ENCODE data around the gene TRRAP. TPM values are rescaled to one million over a fixed set of nuclear protein-coding genes. Genes with fewer than 3 reads are reported as not detected.
"Not testable (repeated sequence)": the region's sequence is repeated elsewhere in the genome, so short reads cannot be mapped to it uniquely, and the experiment has no call there.

The TRRAP gene
- total RNA-seq, 1 donor from 2014 or later, result 50.6 TPM

DNA sequence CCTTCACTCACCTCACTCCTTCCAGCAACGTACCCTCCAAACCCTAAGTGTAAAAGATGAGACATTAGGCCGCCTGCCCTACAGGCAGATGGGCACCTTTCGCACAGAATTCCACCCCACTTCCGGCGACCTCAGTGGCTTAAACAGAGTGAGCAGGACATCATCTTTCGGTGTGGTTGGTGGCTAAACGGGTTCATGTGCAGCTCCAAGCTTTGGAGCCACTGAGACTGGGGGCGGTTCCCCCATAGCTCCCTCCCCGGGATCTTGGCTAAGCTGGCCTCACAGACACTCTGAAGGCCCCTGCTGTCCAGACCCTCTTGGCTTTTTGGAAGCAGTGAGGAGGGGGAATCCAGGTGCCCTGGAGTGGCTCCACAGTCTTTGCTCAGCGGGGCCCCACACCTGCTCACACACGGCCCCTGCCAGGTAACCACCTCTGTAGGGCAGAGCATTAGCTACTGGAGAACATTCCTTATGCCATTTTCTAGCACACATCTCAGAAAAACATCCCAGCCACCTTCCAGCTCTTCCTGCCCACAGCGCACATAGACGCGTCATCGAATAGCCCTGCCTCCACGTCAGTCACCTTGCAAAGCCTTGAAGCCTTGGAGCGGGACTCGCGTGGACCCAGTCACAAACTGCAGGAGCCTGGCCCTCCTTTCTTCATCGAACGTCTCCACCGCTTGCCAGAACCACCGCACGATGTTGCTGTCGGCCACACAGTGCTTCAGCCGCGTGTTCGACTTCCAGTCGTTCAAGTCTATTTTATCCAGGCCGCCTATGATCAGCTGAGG lies 156.8 kb downstream of the TRRAP start:
- ATAC-seq, result no peak
- no peak for DNase-seq (ENCODE audit: low spot score)
- intact Hi-C loops (cut with DNase I), result loop anchor here (5.0 kb wide), 1 partner anchor 287 kb away; no protein-coding TSS in a partner anchor

DNA sequence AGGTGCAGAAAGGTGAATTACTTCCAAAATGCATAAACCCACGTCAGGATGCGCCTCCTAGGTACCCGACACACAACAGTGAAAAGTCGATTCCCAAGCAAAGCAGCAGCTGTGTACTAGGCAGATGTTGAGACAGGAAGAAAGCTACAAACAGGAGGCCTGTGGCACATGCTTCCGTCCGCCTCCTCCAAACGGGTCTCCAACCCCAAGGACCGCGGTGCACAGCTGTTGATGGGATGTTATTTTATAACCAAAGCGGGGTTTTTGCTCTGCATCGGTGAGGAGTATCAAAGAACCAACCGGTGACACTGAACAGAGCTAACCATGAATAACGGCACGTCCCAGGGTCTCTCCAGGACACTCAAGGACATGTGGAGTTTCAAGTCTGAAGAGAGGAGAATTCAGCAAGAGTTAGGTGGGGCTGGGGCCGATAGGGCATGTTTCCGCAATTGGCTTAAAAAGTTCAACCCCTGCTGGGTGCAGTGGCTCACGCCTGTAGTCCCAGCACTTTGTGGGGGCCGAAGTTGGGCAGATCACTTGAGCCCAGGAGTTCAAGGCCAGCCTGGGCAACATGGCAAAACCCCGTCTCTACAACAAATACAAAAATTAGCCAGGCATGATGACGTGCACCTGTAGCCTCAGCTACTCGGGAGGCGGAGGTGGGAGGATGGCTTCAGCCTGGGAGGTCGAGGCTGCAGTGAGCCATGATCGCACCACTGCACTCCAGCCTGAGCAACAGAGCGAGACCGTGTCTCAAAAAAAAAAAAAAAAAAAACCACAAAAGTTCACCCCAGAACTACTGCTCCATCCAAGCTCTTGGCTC lies 157.6 kb downstream of the TRRAP start:
- no peak for DNase-seq (ENCODE audit: low spot score)
- intact Hi-C loops (cut with DNase I), result loop anchor here (5.0 kb wide), 1 partner anchor 286 kb away; no protein-coding TSS in a partner anchor
- ATAC-seq, result no peak

- intact Hi-C loops (cut with DNase I), result loop anchor here (5.0 kb wide), 1 partner anchor 286 kb away; no protein-coding TSS in a partner anchor
- ATAC-seq (peak; percentile 66), DNase-seq (ENCODE audit: low spot score) (no peak)
Observed at GRCh38 chr7:99036546-99037111, 158.3 kb downstream of the TRRAP start.

GRCh38 chr7:99037327-99037940 lies 159.1 kb downstream of the TRRAP start:
- DNase-seq (ENCODE audit: low spot score) (no peak), ATAC-seq (no peak)
- intact Hi-C loops (cut with DNase I), result loop anchor here (5.0 kb wide), 1 partner anchor 285 kb away; no protein-coding TSS in a partner anchor

- DNase-seq (ENCODE audit: low spot score) (no peak), ATAC-seq (no peak)
- intact Hi-C loops (cut with DNase I), result loop anchor here (5.0 kb wide), 1 partner anchor 284 kb away; no protein-coding TSS in a partner anchor
Observed at GRCh38 chr7:99038086-99038855, 159.9 kb downstream of the TRRAP start.

DNA sequence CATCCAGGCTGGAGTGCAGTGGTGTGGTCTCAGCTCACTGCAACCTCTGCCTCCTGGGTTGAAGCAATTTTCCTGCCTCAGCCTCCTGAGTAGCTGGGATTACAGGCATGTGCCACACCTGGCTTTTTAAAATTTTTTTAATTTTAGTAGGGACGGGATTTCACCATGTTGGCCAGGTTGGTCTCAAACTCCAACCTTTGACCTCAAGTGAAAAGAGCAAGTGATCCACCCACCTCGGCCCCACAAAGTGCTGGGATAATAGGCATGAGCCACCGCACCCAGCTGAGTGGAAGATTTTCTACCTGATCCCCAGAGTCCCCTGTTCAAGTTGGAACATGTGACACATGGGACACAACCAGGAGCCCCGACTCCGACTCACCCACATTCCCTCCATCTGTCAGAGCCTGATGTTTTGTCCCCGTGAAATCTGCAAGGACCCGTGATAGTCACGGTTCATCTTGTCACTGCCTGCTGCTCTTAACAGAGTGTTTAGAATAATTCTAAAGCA lies 161.1 kb downstream of the TRRAP start:
- no peak for ATAC-seq
- DNase-seq (ENCODE audit: low spot score), result no peak
- intact Hi-C loops (cut with DNase I), result loop anchor here (5.0 kb wide), 1 partner anchor 283 kb away; no protein-coding TSS in a partner anchor

DNA sequence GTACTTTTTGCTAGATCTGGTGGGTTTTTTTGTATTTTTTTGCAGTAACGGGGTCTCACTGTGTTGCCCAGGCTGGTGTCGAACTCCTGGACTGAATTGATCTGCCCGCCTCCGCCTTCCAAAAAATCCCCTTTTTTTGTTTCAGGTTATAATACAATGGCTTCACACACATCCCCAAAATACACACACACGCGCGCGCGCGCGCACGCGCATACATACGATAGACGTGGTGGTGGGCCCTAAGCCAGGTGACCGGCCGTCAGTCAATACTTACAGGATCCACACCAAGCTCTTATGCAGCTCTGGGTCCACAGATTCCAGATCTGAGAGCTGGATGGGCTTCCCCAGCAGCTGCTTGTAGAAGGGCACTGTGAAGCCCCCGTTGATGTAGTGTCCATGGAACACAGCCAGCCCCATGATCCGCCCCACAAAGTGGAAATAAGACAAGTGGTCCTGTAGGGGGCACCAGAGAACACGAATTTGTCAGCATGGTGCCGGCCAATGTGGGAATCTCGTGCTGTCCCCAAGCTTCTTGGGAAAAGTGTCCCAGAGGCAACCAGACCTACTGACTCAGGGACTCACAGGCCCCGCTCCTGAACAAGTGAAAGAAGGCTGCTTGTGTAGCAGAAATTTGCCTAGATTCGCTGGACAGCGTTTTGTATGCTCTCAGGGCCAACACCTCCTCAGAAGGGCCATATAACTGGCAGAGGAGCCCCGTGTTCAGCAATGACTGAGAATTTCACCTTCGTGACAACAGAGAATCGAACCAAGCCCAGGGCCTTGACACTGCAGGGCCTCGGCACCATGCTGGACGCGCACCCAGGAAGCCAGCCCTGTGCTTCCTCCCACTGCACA lies 162.0 kb downstream of the TRRAP start:
- intact Hi-C loops (cut with DNase I), result loop anchor here (5.0 kb wide), 1 partner anchor 272 kb away; no protein-coding TSS in a partner anchor
- DNase-seq (ENCODE audit: low spot score) (peak; percentile 88), ATAC-seq (peak; percentile 84)

DNA sequence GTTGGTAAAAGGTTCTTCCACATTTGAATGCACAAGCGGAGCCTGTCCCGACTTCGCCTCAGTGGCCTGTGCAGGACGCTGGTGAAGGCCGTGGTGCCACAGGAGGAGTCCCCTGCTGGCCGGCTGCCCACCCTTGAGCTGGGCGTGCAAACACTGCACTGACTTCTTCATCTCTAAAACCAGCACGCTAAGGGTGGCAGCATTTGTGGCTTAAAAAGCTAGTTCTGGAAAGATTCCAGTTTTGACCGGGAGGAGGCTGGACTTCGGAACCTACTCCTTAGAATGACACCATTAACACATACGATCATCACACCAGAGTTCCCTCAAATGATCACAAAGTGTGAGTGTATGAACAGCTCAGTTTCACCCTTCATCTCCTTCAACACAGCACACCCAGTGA lies 163.2 kb downstream of the TRRAP start:
- intact Hi-C loops (cut with DNase I), result loop anchor here (5.0 kb wide), 1 partner anchor 271 kb away; no protein-coding TSS in a partner anchor
- ATAC-seq (no peak), DNase-seq (ENCODE audit: low spot score) (no peak)

- intact Hi-C loops (cut with DNase I), result loop anchor here (5.0 kb wide), 1 partner anchor 269 kb away; no protein-coding TSS in a partner anchor
- ATAC-seq (no peak), DNase-seq (ENCODE audit: low spot score) (no peak)
Observed at GRCh38 chr7:99042957-99043356, 164.6 kb downstream of the TRRAP start.

DNA sequence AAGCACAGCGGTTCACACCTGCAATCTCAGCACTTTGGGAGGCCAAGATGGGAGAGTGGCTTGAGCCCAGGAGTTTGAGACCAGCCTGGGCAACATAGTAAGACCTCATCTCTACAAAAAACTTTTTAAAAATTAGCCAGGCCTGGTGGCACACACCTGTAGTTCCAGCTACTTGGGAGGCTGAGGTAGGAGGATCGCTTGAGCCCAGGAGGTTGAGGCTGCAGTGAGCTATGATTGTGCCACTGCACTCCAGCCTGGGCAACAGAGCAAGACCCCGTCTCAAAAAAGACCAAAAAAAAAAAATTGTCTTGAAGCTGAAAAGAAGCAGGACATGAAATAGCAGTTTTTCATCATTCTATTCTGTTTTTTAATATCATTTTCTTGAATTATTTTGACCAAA lies 166.5 kb downstream of the TRRAP start:
- ATAC-seq; DNase-seq (ENCODE audit: low spot score): not testable (repeated sequence)
- intact Hi-C loops (cut with DNase I), result loop anchor here (5.0 kb wide), 1 partner anchor 267 kb away; no protein-coding TSS in a partner anchor

DNA sequence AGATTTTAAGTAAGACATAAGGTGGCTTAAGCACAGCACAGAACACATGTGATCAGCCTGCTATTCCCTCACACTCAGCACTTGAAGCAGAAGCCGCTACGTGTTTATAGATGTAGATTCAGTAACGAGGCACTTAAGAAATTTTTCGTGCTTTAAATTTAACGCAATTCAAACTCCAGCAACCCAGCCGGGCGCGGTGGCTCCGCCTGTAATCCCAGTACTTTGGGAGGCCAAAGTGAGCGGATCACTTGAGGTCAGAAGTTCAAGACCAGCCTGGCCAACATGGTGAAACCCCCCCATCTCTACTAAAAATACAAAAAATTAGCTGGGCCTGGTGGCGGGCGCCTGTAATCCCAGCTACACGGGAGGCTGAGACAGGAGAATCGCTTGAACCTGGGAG lies 167.9 kb downstream of the TRRAP start:
- ATAC-seq; intact Hi-C loops (cut with DNase I); DNase-seq (ENCODE audit: low spot score): not testable (repeated sequence)

GRCh38 chr7:99046722-99047121 lies 168.4 kb downstream of the TRRAP start:
- ATAC-seq (no peak), DNase-seq (ENCODE audit: low spot score) (no peak)
- intact Hi-C loops (cut with DNase I), result no loop called here

DNA sequence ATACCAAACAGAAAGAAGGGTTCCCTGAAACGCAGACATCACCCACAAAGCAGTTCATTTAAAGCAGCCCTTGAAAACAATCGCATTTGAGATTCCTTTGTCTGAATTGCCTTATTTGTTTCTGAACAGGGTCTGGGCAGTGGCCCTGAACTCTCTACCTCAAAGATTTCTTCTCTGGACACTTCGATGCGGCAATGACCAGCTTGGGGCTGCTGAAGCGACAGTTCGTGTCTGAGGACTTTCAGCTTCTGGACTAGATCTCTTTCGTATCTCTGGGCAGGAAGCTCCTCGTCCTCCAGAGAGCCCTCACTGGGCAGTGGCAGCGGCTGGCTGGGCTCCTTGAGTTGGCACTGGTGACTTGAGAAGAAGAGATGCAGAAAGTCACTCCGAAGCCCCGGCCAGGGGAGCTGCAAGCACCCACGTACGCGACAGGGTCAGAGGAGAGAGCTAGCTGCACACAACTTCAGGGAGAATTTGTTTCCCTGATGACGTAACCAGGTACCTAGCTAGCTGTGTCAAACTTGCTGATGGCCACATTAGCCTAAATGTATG lies 169.3 kb downstream of the TRRAP start:
- intact Hi-C loops (cut with DNase I), result no loop called here
- no peak for ATAC-seq
- DNase-seq (ENCODE audit: low spot score), result no peak

- ATAC-seq (no peak), DNase-seq (ENCODE audit: low spot score) (no peak)
- intact Hi-C loops (cut with DNase I), result no loop called here
Observed at GRCh38 chr7:99050971-99051370, 172.6 kb downstream of the TRRAP start.

GRCh38 chr7:99054781-99055180 lies 176.4 kb downstream of the TRRAP start:
- intact Hi-C loops (cut with DNase I), result no loop called here
- ATAC-seq, result no peak

DNA sequence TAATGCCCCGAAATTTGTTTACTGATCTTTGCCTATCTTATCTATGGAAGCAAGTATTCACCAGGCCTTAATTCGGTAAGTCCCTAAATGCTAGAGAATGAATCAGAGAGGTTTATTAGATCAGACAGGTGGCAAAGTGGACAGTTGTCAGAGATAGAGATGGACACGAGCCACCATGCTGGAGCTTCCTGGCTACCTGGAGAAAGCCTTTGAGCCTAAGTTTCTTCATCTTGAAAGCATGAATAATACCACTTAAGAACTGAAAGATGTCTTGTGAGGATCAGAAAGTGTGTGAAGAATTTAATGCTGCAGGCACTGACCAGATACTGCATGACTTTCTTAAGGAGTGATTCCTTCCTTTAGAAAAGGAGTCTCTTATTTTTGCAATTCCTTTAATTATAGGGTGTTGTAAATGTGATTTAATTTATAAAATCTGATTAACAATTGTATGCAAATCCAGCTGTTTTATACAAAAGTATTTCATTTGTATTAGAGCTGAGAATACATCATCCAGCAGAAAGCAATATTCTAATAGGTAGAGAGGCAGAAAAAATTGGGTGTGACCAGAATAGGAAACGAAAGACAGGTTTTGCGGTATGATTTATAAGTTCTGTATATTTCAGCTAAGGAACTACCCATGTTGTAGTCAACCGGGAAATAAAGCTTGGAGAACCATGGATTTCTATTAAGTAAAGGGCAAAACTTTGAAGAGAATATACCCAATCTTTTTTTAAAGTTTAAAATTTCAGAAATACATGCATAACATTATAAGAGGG lies 182.9 kb downstream of the TRRAP start:
- no peak for ATAC-seq
- intact Hi-C loops (cut with DNase I), result no loop called here
- no peak for DNase-seq (ENCODE audit: low spot score)

More at GRCh38 chr7:99054781-99055180, 176.4 kb downstream of the TRRAP start:
- DNase-seq (ENCODE audit: low spot score), result no peak
